ENCODE results near the gene ODC1.
"Not testable (repeated sequence)": the region's sequence is repeated elsewhere in the genome, so short reads cannot be mapped to it uniquely, and the experiment has no call there.

Gene ODC1

GRCh38 chr2:10478298-10478625 is 30.1 kb upstream of the ODC1 start:
- no peak for DNase-seq (ENCODE audit: low read depth in 2 of 2)

DNA sequence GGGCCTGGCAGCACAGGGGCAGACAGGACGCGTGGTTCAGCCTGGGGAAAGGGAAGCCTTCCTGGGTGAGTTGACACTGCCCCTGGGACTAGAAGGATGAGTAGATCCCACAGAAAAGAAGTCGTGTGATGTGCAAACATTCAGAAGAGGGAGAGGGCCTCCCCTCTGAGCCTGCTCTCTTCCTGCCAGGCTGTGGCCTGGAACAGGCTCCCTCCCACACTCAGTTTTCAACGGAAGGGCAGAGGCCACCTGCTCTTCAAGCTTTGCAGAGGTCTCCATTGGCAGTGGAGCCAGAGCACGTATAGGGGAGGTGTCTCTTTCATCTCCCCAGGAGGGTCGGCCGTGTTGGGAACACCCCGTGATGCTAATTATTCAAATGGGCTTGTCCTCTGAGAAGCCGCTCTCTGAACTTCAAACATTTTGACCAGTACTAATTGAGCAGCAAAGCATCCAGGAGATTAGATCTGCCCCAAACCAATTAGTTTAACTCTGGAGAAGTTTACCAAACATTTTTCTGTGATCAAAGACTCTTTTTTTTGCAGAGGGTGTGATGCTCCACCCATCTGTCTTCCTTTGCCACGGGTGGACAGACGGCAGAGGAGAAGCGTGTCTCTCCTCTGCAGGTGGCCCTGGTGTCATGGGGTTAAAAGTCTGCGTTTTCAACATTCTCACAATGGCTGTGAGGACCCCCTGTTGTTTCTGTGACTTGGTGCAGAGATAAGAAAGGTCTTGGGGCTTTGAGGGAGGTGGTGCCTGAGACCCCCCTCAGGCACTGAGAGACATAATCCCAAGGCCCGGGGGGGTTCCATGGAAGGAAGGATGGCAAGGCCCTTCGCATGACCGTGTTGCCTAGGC is 29.5 kb upstream of the ODC1 start:
- DNase-seq (ENCODE audit: low read depth in 2 of 2) = no peak

GRCh38 chr2:10476723-10477442 is 28.8 kb upstream of the ODC1 start:
- no peak for DNase-seq (ENCODE audit: low read depth in 2 of 2)

DNA sequence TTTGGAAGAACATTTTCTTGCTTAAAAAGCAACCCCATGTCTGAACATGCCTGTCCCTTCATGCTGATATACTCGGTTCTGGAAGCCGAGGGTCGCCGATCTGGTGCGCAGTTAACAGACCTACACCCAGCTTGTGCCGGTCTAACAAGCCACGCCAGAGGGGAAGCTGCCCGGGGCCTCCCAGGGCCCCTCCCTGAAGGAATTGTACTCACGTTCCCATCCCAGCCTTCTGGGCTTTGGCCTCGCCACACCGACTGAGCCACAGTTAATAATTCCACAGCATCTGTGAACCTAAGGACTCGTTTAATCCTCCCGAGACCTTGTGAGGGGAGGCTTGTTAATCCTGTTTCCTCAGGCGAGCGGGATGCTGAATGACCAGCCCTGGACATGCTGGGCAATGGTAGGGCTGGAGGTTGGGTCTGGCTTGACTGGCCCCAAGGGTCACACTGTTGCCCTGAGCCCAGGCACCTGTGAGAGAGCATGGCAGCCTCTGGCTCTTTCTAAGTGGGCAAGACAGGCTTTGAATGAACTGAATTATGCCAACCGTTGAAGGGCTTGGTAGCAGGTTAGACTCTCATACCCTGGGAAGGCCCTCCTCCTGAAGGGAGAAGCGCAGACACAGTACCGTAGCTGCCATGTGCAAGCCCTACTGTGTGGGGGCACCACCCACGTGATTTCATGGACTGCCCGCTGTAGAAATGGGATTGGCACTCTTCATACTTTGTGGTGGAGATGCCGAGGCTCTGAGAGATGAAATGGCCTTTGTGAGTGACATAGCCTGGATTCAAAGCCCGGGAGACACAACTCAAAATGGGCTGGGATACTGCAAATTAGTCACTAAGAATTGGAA is 27.9 kb upstream of the ODC1 start:
- DNase-seq (ENCODE audit: low read depth in 2 of 2) = no peak

- no peak for DNase-seq (ENCODE audit: low read depth in 2 of 2)
Observed at GRCh38 chr2:10475221-10475722, 27.1 kb upstream of the ODC1 start.

GRCh38 chr2:10473121-10473756 is 25.1 kb upstream of the ODC1 start:
- DNase-seq (ENCODE audit: low read depth in 2 of 2) = no peak

- DNase-seq (ENCODE audit: low read depth in 2 of 2) = no peak
Observed at GRCh38 chr2:10471955-10472354, 23.8 kb upstream of the ODC1 start.

DNA sequence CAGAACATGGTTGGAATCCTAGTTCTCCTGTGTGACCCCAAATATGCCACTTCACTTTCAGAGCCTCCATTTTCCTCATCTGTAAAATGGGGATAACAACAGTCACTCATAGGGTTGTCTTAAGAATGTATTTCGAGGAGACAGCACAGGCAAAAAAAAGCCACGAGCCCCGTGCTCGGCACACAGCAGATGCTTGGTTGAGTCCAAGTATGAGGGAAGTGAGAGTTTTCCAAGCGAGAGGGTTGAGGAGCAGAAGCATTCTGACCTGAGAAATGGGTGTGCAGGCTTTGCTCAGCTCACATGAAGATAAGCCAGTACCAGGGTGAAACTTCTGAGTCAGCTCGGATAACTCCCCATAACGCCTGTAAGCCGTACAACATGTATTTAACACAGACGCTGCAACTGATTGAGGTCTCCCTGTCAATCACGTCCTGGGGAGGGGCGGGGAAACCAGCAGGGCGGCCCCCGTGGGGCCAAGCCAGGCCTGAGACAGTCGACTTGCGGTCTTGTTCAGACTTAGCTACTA is 23.0 kb upstream of the ODC1 start:
- DNase-seq (ENCODE audit: low read depth in 2 of 2) = no peak

GRCh38 chr2:10469955-10470608 is 22.0 kb upstream of the ODC1 start:
- DNase-seq (ENCODE audit: low read depth in 2 of 2) = no peak

- DNase-seq (ENCODE audit: low read depth in 2 of 2) = no peak
Observed at GRCh38 chr2:10469301-10469700, 21.2 kb upstream of the ODC1 start.

- no peak for DNase-seq (ENCODE audit: low read depth in 2 of 2)
Observed at GRCh38 chr2:10467401-10467800, 19.3 kb upstream of the ODC1 start.

DNA sequence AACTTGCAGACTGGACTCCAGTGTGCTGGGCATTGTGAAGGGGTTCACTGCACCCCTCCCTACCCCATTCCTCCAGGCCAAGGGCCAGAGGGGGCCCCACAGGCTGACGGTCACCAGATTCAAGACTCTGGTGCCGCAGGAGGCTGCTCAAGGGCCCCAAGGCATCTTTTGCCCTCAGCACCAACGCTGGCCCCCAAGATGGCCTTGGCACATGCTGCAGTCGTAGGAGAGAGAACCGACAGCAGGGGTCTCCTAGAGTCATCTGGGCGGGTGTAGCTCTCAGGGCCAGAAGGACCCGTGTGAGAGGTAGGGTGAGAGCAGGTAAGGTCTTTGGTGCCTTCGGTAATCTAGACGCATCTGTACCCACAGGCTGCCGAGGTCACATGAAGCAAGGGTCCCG is 18.7 kb upstream of the ODC1 start:
- no peak for DNase-seq (ENCODE audit: low read depth in 2 of 2)

GRCh38 chr2:10465910-10466309 is 17.8 kb upstream of the ODC1 start:
- DNase-seq (ENCODE audit: low read depth in 2 of 2) = no peak

DNA sequence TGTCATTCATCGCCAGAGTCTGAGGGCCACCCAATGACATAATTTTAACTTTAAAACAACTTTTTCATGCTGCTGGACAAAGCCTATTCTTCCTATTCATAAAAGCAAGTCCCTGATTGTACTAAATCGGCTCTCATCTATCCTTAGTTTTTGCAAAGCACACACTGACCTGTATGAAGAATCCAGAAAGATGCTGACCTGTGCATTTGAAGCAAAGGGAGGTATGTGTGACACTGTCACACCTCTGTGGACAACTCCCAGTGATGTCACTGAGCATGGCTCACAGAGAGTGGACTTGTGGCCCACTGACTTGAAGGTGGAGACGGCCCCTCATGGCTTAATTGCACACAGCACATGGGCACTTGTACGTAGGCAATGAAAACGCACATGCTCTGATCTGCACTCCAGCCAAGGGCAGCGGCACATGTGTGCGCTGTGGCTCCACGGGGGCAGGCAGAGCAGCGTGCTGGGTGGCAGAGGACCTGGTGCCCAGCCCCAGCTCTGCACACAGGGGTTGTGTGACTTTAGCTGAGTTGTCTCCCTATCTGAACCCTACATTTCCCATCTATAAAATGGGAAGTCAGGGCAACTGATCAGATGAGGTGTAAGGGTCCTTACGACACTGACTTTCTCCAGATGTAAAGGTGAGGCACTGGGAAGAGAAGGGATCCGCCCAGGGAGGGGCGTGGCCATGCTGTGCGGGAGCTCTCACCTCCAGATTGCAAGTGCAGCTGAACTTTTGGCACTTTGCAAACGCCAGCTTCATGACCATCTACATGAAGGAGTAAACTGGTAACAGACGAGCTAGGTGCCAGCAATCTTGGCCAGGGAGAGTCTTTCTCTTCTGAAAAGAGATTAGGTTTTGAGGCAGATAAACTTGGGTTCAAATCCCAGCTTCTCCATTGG is 14.3 kb upstream of the ODC1 start:
- DNase-seq (ENCODE audit: low read depth in 2 of 2) = no peak

DNA sequence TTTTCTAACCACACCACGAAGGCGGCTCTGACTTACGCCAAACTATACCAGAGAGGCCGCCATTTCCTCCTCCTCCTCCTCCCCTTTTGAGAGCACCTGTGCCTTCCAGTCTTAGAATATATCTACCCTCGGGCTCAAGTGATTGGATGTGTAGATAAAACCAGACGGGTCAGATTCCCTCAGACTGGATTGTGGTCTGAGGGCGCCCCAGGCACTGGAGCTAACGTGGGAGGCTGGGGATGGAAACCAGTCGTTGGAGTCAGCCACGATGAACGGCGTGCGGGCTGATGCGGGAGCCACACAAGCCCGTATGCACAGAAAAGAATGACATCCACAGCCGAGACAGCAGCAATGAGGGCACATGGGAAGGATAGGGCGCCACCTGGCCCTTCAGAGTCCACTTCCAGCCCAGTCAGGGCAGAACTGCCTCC is 12.3 kb upstream of the ODC1 start:
- no peak for DNase-seq (ENCODE audit: low read depth in 2 of 2)

DNA sequence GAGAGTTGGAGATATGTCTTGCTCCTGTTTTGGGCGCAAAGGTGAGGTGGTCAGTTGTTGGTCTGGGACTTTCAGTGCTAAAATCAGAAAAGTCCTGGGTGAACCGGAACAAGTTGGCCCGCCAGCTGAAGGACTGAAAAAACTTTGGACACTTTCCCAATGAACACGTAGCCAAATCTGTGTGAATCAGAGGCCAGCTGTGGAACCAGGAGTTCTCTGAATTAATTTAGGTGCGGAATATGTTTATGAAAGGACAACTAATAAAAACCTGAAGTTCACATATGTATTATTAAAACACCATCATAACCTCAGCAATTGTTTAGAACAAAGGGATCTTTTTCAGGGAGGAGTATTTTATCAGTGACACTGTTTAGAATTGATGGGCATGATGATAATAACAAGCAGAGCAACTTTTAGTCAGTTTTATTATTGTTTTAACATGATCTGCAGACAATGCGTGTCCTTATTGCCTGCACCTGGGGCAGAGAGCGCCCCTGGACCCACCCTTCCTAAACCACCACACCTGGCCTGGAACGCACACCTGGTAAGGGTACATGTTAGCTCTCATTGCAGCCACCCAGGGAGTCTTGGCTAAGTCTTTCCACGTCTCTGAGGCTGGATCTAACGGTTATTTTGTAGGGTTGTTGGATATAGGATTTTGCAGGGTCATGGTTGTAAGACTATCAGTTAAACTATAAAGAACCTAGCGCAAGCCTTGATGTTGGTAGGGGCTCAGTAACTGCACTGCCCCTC is 9.9 kb upstream of the ODC1 start:
- DNase-seq (ENCODE audit: low read depth in 2 of 2) = no peak

DNA sequence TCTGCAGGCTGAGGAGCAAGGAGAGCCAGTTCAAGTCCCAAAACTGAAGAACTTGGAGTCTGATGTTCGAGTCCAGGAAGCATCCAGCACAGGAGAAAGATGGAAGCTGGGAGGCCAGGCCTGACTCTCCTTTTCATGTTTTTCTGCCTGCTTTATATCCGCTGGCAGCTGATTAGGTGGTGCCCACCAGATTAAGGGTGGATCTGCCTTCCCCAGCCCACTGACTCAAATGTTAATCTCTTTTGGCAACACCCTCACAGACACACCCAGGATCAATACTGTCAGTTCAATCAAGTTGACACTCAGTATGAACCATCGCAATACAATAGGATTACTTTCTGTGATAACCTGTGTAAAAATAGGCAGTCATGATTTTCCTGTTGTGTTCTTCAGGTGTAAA is 9.1 kb upstream of the ODC1 start:
- DNase-seq (ENCODE audit: low read depth in 2 of 2) = not testable (repeated sequence)

GRCh38 chr2:10454505-10454904 is 6.4 kb upstream of the ODC1 start:
- no peak for DNase-seq (ENCODE audit: low read depth in 2 of 2)

- DNase-seq (ENCODE audit: low read depth in 2 of 2) = no peak
Observed at GRCh38 chr2:10453905-10454298, 5.8 kb upstream of the ODC1 start.
